ENCODE data around the gene NEK1.
"Not testable (repeated sequence)": the region's sequence is repeated elsewhere in the genome, so short reads cannot be mapped to it uniquely, and the experiment has no call there.

NEK1 gene

DNA sequence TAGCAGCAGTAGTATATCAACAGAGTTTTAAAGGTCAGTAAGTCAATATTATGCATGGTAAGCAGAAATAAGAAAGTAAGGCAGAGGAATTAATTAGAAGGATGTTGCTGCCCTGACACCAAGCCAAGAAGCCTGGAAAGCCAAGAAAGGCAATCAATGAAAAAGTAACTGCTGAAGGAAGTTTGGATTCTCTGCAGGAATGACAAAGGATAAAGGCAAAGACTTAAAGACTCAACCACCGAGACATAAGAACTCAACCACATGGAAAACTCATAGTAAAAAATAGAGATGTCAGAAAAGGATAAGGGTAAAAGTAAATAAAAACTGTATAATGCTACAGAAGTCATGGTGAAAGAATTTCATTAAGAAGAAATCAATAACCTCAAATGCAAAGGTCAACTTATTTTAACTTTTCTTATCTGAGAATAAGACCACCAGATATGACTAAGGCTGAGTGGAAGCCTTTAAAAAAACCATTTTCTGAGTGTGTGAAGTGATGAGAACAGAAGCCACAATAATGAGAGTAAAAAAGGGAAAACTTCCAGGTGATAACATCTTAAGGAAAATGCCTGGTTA is 55.2 kb downstream of the NEK1 start:
- peaks cover 0 to 4% of the 10 kb centered on the region in 2 donors for H3K4me1 Mint-ChIP-seq
- no peaks in the 10 kb centered on the region for H3K27me3 Mint-ChIP-seq
- H3K27ac Mint-ChIP-seq = no peak overlapping the region
- DNase-seq (no peak), ATAC-seq (replicated peaks) (no peak)
- peaks cover 3 to 5% of the 10 kb centered on the region in 2 donors for H3K9me3 Mint-ChIP-seq
- H3K36me3 Mint-ChIP-seq = peaks cover 32 to 46% of the 10 kb centered on the region in 2 donors
- H3K4me3 Mint-ChIP-seq = no peak overlapping the region

DNA sequence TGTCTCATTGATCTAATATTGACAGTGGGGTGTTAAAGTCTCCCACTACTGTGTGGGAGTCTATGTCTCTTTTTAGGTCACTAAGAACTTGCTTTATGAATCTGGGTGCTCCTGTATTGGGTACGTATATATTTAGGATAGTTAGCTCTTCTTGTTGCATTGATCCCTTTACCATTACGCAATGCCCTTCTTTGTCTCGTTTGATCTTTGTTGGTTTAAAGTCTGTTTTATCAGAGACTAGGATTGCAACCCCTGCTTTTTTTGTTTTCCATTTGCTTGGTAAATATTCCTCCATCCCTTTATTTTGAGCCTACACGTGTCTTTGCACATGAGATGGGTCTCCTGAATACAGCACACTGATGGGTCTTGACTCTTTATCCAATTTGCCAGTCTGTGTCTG is 65.8 kb downstream of the NEK1 start:
- H3K27ac Mint-ChIP-seq; ATAC-seq (replicated peaks); H3K27me3 Mint-ChIP-seq; H3K4me1 Mint-ChIP-seq; DNase-seq; H3K4me3 Mint-ChIP-seq: not testable (repeated sequence)
- peaks cover 29 to 35% of the 10 kb centered on the region in 2 donors for H3K9me3 Mint-ChIP-seq
- H3K36me3 Mint-ChIP-seq = peaks cover 28 to 38% of the 10 kb centered on the region in 2 donors

DNA sequence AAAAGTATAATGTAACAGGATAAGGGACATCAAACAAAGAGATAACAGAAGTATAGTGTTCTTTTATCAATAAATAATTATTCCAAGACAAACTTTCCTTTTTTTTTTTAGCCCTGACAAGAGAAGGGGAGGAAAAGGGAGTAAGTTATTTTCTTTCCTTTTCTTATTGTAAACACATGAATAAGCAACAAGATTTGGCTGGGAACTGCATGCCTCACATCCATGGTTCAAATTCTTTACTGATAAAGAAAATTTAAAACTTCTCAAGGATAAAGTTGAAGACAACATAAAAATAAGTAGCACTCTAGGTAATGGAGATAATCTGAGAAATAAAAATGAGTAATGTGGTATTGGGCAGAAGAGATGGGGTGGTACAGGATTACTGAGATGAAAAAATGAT is 71.6 kb downstream of the NEK1 start:
- no peak overlapping the region for H3K4me3 Mint-ChIP-seq
- ATAC-seq (replicated peaks) (no peak), DNase-seq (no peak)
- peaks cover 14 to 20% of the 10 kb centered on the region in 2 donors for H3K9me3 Mint-ChIP-seq
- H3K4me1 Mint-ChIP-seq = no peaks in the 10 kb centered on the region
- no peak overlapping the region for H3K27ac Mint-ChIP-seq
- H3K27me3 Mint-ChIP-seq = no peaks in the 10 kb centered on the region
- peaks cover 9 to 21% of the 10 kb centered on the region in 2 donors for H3K36me3 Mint-ChIP-seq

- Mint-ChIP-seq H3K9me3 (no peaks in the 10 kb centered on the region), H3K4me1 (no peaks in the 10 kb centered on the region), H3K27ac (no peak overlapping the region), H3K36me3 (peaks cover 37 to 70% of the 10 kb centered on the region in 2 donors), H3K4me3 (no peak overlapping the region), H3K27me3 (no peaks in the 10 kb centered on the region)
- ATAC-seq (replicated peaks) (no peak), DNase-seq (no peak)
Measured at GRCh38 chr4:169530048-169530447, 82.3 kb downstream of the NEK1 start.

GRCh38 chr4:169523796-169524195 is 88.6 kb downstream of the NEK1 start:
- no peak overlapping the region for H3K27ac Mint-ChIP-seq
- no peak overlapping the region for H3K4me3 Mint-ChIP-seq
- ATAC-seq (replicated peaks) (no peak), DNase-seq (no peak)
- no peaks in the 10 kb centered on the region for H3K27me3 Mint-ChIP-seq
- no peaks in the 10 kb centered on the region for H3K9me3 Mint-ChIP-seq
- no peaks in the 10 kb centered on the region for H3K4me1 Mint-ChIP-seq
- H3K36me3 Mint-ChIP-seq = peaks cover 31 to 57% of the 10 kb centered on the region in 2 donors

DNA sequence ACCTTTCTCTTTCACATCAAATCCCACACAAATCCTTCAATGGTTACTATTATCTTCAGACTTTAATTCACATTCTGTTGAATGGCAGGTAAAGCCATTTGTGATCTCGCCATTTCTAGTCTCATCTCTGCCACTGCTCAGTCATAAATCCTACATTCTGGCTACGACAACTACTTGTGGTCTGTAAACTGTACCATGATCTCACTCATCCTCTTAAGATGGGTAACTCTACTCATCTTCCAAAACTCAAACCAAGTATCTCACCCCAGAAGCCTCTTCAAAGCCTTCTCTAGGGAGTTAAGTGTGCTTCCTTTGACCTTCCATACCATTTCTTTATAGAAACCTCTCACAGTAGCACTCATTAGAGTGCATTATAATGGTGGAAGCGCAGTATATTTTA is 101.8 kb downstream of the NEK1 start:
- Mint-ChIP-seq H3K27ac (no peak overlapping the region), H3K9me3 (no peaks in the 10 kb centered on the region), H3K4me3 (no peak overlapping the region), H3K27me3 (no peaks in the 10 kb centered on the region), H3K36me3 (peaks cover 5% of the 10 kb centered on the region in 2 donors), H3K4me1 (no peaks in the 10 kb centered on the region)
- ATAC-seq (replicated peaks) = no peak
- no peak for DNase-seq

DNA sequence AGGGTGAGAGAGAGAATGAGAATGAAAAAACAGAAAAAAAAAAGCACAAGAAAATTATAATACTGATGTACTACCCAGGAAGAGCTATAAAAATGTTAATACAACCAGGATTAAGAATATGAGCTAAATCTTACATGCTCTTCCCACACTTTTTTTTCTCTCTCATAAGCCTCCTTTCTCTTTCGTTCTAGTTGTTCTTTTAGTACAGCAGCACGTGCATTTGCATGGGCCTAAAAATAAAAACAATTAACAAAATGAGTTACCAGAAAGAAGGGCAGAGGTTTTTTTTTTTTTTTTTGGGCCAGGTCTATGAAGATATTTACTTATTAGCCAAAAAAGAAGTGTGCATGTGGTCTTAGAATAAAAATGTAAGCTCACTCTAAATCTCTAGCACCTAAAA is 105.5 kb downstream of the NEK1 start:
- Mint-ChIP-seq H3K27me3 (no peaks in the 10 kb centered on the region), H3K4me3 (no peak overlapping the region), H3K4me1 (no peaks in the 10 kb centered on the region), H3K27ac (no peak overlapping the region), H3K36me3 (peaks cover 29 to 32% of the 10 kb centered on the region in 2 donors), H3K9me3 (peaks cover 4 to 5% of the 10 kb centered on the region in 2 donors)
- ATAC-seq (replicated peaks) (no peak), DNase-seq (no peak)

DNA sequence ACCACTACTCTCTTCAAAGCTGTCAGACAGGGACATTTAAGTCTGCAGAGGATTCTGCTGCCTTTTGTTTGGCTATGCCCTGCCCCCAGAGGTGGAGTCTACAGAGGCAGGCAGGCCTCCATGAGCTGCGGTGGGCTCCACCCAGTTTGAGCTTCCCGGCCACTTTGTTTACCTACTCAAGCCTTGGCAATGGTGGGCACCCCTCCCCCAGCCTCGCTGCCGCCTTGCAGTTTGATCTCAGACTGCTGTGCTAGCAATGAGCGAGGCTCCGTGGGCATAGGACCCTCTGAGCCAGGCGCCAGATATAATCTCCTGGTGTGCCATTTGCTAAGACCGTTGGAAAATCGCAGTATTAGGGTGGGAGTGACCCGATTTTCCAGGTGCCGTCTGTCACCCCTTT is 112.5 kb downstream of the NEK1 start:
- not testable (repeated sequence) for DNase-seq; H3K27me3 Mint-ChIP-seq; H3K4me3 Mint-ChIP-seq; ATAC-seq (replicated peaks); H3K27ac Mint-ChIP-seq; H3K4me1 Mint-ChIP-seq
- H3K36me3 Mint-ChIP-seq = peaks cover 58 to 69% of the 10 kb centered on the region in 2 donors
- peaks cover 13 to 14% of the 10 kb centered on the region in 2 donors for H3K9me3 Mint-ChIP-seq

GRCh38 chr4:169494234-169494633 is 118.1 kb downstream of the NEK1 start:
- ATAC-seq (replicated peaks) = not testable (repeated sequence)

DNA sequence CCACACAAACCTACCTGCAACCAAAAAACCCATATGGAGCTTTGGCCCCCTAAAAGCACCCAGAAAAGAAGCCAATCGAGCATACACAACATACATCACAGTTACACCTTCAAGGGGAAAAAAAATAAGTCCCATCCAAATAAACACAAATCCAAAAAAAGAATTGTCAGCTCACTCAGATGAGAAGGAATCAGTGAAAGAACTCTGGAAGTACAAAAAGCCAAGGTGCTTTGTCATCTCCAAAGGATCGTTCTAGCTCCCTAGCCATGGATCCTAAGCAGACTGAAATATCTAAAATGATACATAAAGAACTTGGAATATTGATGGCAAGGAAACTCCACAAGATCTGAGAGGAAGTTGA is 119.2 kb downstream of the NEK1 start:
- Mint-ChIP-seq H3K27ac (no peak overlapping the region), H3K4me1 (no peaks in the 10 kb centered on the region)
- no peak for ATAC-seq (replicated peaks)

More at GRCh38 chr4:169494234-169494633, 118.1 kb downstream of the NEK1 start:
- not testable (repeated sequence) for H3K27ac Mint-ChIP-seq, H3K27me3 Mint-ChIP-seq, H3K4me3 Mint-ChIP-seq, DNase-seq, H3K4me1 Mint-ChIP-seq
- peaks cover 8 to 20% of the 10 kb centered on the region in 2 donors for H3K9me3 Mint-ChIP-seq
- H3K36me3 Mint-ChIP-seq = peaks cover 34 to 43% of the 10 kb centered on the region in 2 donors

DNA sequence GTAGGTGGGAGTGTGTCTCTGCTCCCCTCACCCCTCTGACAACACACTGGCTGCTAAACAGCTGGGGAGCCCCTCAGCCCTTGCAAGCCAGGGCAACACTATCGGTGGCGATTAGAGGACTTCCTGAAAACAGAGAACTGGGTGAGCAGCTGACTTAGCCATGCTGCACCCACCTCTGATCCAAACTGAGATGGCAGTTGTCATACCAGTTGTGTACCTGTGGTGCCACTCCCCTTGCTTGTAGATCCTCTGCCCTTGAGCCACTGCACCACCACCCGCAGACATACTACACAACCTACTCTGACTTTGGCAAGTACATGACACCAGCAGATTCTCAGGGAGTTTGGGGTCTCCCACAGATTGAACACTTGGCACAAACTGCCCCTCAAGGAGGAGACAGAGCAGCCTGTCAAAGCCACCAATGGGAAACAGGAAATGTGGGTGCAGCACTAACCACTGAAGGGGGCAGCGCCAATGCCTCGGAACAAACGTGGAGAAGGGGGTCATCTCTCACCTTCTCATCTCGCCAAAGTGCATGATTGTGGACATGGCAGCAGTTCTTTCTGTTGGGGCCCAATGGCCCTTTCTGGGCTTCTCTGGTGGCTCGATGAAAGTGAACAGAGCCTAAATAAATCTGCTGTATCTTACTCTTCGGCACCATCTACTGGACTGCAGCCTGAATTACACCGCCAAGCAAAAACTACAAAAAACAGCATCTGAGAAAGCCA is 119.8 kb downstream of the NEK1 start:
- H3K27ac Mint-ChIP-seq = no peak overlapping the region
- peaks cover 8 to 14% of the 10 kb centered on the region in 2 donors for H3K9me3 Mint-ChIP-seq
- ATAC-seq (replicated peaks) (peak in 1 of 2 donors; percentile 31), DNase-seq (peak; percentile 6)
- H3K27me3 Mint-ChIP-seq = no peaks in the 10 kb centered on the region
- H3K4me1 Mint-ChIP-seq = no peaks in the 10 kb centered on the region
- peaks cover 25 to 36% of the 10 kb centered on the region in 2 donors for H3K36me3 Mint-ChIP-seq
- H3K4me3 Mint-ChIP-seq = no peak overlapping the region

More for the DNA sequence above, 119.2 kb downstream of the NEK1 start:
- Mint-ChIP-seq H3K4me3 (no peak overlapping the region), H3K9me3 (peaks cover 8 to 17% of the 10 kb centered on the region in 2 donors), H3K36me3 (peaks cover 26 to 36% of the 10 kb centered on the region in 2 donors), H3K27me3 (no peaks in the 10 kb centered on the region)
- DNase-seq = no peak

DNA sequence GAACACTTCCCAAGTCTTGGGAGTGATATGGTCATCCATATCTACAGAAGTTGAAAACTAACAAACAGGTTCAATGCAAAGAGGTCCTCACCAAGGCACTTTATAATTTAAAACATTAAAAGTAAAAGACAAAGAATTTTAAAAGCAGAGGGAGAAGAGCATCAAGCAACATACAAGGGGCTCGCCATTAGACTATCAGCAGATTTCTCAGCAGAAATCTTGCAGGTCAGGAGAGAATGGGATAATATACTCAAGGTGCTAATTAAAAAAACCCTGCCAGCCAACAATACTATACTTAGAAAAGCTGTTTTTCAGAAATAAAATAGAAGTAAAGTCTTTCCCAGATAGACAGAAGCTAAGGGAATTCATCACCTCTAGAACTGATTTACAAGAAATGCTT is 121.2 kb downstream of the NEK1 start:
- Mint-ChIP-seq H3K4me1 (no peaks in the 10 kb centered on the region), H3K9me3 (peaks cover 4 to 10% of the 10 kb centered on the region in 2 donors), H3K27ac (no peak overlapping the region), H3K4me3 (no peak overlapping the region), H3K36me3 (peaks cover 22 to 33% of the 10 kb centered on the region in 2 donors), H3K27me3 (no peaks in the 10 kb centered on the region)
- DNase-seq (no peak), ATAC-seq (replicated peaks) (no peak)

GRCh38 chr4:169489306-169489705 is 123.1 kb downstream of the NEK1 start:
- peaks cover 22 to 30% of the 10 kb centered on the region in 2 donors for H3K36me3 Mint-ChIP-seq
- H3K27me3 Mint-ChIP-seq = no peaks in the 10 kb centered on the region

DNA sequence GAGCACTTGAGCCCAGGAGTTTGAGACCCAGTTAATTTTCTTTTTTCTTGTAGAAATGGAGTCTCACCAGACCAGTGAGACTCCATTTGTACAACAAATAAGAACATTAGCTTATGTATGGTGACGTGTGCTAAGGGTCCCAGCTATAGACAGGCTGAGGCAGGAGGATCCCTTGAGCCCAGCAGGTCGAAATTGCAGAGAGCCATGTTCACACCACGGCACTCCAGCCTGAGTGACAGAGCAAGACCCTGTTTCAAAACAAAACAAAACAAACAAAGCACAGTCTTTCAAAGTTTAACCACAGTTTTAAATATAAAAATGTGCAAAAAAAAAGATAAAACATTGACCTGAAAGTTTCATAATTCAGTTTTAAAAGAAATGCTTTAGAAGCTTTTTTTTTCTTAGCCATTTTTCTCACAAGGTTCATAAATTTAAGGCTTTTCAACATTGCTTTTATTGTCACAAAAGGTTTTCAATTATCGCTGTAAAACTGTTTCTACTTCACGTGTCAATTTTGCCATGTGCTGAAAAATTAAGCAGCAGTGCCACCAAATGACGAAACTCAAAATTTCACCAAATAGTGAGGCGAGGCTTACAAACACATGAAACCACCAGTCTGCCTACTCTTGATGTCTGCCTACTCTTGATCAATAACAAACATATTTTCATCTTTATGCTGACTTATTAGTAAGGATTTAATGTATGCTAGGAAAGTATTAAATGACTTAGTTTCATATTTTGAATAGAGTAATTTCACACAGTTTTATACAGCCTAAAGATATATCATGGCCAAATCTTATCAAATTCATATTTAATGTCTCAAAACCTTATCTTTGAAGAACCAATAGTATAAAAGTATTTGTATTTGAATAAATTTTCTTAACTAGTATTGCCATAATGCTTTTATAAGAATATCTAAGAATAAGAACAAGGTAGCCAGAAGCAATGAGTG is 126.3 kb downstream of the NEK1 start:
- no peaks in the 10 kb centered on the region for H3K27me3 Mint-ChIP-seq
- H3K4me3 Mint-ChIP-seq = no peak overlapping the region
- H3K27ac Mint-ChIP-seq = no peak overlapping the region
- ATAC-seq (replicated peaks) = peak; percentile 51 to 58
- DNase-seq = peak; percentile 23
- peaks cover 15 to 28% of the 10 kb centered on the region in 2 donors for H3K36me3 Mint-ChIP-seq
- H3K9me3 Mint-ChIP-seq = peaks cover 0 to 9% of the 10 kb centered on the region in 2 donors
- no peaks in the 10 kb centered on the region for H3K4me1 Mint-ChIP-seq

More at GRCh38 chr4:169489306-169489705, 123.1 kb downstream of the NEK1 start:
- H3K4me3 Mint-ChIP-seq = no peak overlapping the region
- peaks cover 4 to 10% of the 10 kb centered on the region in 2 donors for H3K9me3 Mint-ChIP-seq
- H3K27ac Mint-ChIP-seq = no peak overlapping the region
- DNase-seq (no peak), ATAC-seq (replicated peaks) (no peak)
- no peaks in the 10 kb centered on the region for H3K4me1 Mint-ChIP-seq
